GM20431 (cell line): ENCODE data around the gene RALA.
"Not testable (repeated sequence)": the region's sequence is repeated elsewhere in the genome, so short reads cannot be mapped to it uniquely, and the experiment has no call there.

Experiments used
- in situ Hi-C: fragments of 300-500 bp; cut with MseI, MboI; formaldehyde crosslinking; loops from one replicate; pipeline ENCODE4 v1.15.0; 2020; ENCODE audit warnings: low sequenced_read_pairs; ENCODE audit not compliant: unreplicated experiment

RALA gene

GRCh38 chr7:39753237-39753636 is 129.9 kb downstream of the RALA start:
- in situ Hi-C loops, result not testable (repeated sequence)

GRCh38 chr7:39753823-39754325 is 130.5 kb downstream of the RALA start:
- in situ Hi-C loops, result no loop called here

GRCh38 chr7:39754326-39755120 is 131.2 kb downstream of the RALA start:
- in situ Hi-C loops, result no loop called here

- in situ Hi-C loops, result no loop called here
These were observed 134.2 kb downstream of the RALA start for GRCh38 chr7:39757604-39758003.
